Sigmoid colon (tissue), 4 donors: ENCODE data around the gene BEND6.

Source experiments
- CTCF ChIP-seq, 4 experiments: fragments of 450-650 bp in 3 of 4; fragments of 200-600 bp in 1 of 4; IDR thresholded peaks; one replicate each; pipeline ENCODE4 v1.5.1; 2016 to 2019; ENCODE audit warnings: antibody characterized with exemption in 4 of 4, mild to moderate bottlenecking in 3 of 4, moderate library complexity in 2 of 4
- EP300 ChIP-seq, 4 donors: sonication (generic); formaldehyde crosslinking; IDR thresholded peaks; one replicate each; pipeline ENCODE4 v1.6.1; 2017; ENCODE audit warnings: antibody characterized with exemption in 4 of 4
- POLR2AphosphoS5 ChIP-seq, 4 donors: sonication (generic); formaldehyde crosslinking; IDR thresholded peaks; one replicate each; pipeline ENCODE4 v1.6.1; 2017; ENCODE audit warnings: antibody characterized with exemption in 4 of 4

- no peak for TF ChIP-seq CTCF (IDR thresholded peaks at IDR 0.05)
- TF ChIP-seq EP300 (IDR thresholded peaks at IDR 0.05) = no peak
- TF ChIP-seq POLR2AphosphoS5 (IDR thresholded peaks at IDR 0.05) = no peak
Observed at GRCh38 chr6:56927538-56928453, 27.1 kb upstream of the BEND6 start.
